WTC11 (cell line): ENCODE measurements around the gene PALM3. TPM values are rescaled to one million over a fixed set of nuclear protein-coding genes. Genes with fewer than 3 reads are reported as not detected.

Experiments used
- ATAC-seq: fragments of 200-7000 bp; cut with Tn5 transposase; 2 replicates; pipeline ENCODE4 v1.10.0; 2021; ENCODE audit warnings: mild to moderate bottlenecking, moderate library complexity
- CTCF ChIA-PET: fragments of 300-600 bp; sonication (Branson Sonifier 250); formaldehyde crosslinking; loops from one replicate; lab custom pipeline; 2021; ENCODE audit warnings: antibody characterized with exemption; lab: Charles Lee
- POLR2A ChIA-PET: fragments of 350-600 bp; sonication (Branson Sonifier 250); formaldehyde crosslinking; loops from one replicate; lab custom pipeline; 2021; ENCODE audit warnings: antibody characterized with exemption; lab: Charles Lee
- DNase-seq: peaks from one replicate; pipeline ENCODE4 v3.0.0; 2021; ENCODE audit warnings: low spot score
- H3K27ac Mint-ChIP-seq: 2 replicates; pipeline ENCODE4 v1.8.0; 2021; ENCODE audit warnings: mixed read lengths
- H3K27me3 Mint-ChIP-seq: 2 replicates; pipeline ENCODE4 v1.8.0; 2021; ENCODE audit warnings: low read depth, mild to moderate bottlenecking, moderate library complexity, mixed read lengths
- H3K36me3 Mint-ChIP-seq: 2 replicates; pipeline ENCODE4 v1.8.0; 2021; ENCODE audit warnings: mixed read lengths
- H3K4me1 Mint-ChIP-seq: 2 replicates; pipeline ENCODE4 v1.8.0; 2022; ENCODE audit warnings: mixed read lengths
- H3K4me3 Mint-ChIP-seq: 2 replicates; pipeline ENCODE4 v1.8.0; 2021; ENCODE audit warnings: mild to moderate bottlenecking, moderate library complexity, mixed read lengths
- H3K9me3 Mint-ChIP-seq: 2 replicates; pipeline ENCODE4 v1.8.0; 2021; ENCODE audit warnings: mixed read lengths
- ATF3 ChIP-seq: sonication (generic); formaldehyde crosslinking; conservative IDR thresholded peaks from 2 replicates; pipeline ENCODE4 v1.8.1; 2022; ENCODE audit warnings: mild to moderate bottlenecking, missing genetic modification reagents
- CREM ChIP-seq: sonication (generic); formaldehyde crosslinking; IDR thresholded peaks from 2 replicates; pipeline ENCODE4 v1.8.1; 2022; ENCODE audit warnings: mild to moderate bottlenecking, missing genetic modification reagents, moderate library complexity
- CTCF ChIP-seq: fragments of 200-600 bp; IDR thresholded peaks from 2 replicates; pipeline ENCODE4 v1.8.0; 2022; ENCODE audit warnings: antibody characterized with exemption
- ESRRA ChIP-seq: sonication (generic); formaldehyde crosslinking; IDR thresholded peaks from 2 replicates; pipeline ENCODE4 v1.8.1; 2022; ENCODE audit warnings: mild to moderate bottlenecking, missing genetic modification reagents, borderline replicate concordance
- FOXP1 ChIP-seq: sonication (generic); formaldehyde crosslinking; IDR thresholded peaks from 2 replicates; pipeline ENCODE4 v1.8.0; 2022; ENCODE audit warnings: missing genetic modification reagents, mild to moderate bottlenecking, moderate library complexity, borderline replicate concordance
- HMGXB4 ChIP-seq: sonication (generic); formaldehyde crosslinking; IDR thresholded peaks from 2 replicates; pipeline ENCODE4 v1.8.1; 2023; ENCODE audit warnings: mild to moderate bottlenecking, moderate library complexity, missing genetic modification reagents
- KAT7 ChIP-seq: sonication (generic); formaldehyde crosslinking; IDR thresholded peaks from 2 replicates; pipeline ENCODE4 v1.8.1; 2023; ENCODE audit warnings: missing genetic modification reagents, mild to moderate bottlenecking, borderline replicate concordance
- MAX ChIP-seq: sonication (generic); formaldehyde crosslinking; IDR thresholded peaks from 2 replicates; pipeline ENCODE4 v1.8.0; 2022; ENCODE audit warnings: mild to moderate bottlenecking, missing genetic modification reagents
- MXD4 ChIP-seq: fragments of 250-450 bp; sonication (Bioruptor Pico); IDR thresholded peaks from 2 replicates; pipeline ENCODE4 v1.8.0; 2021; ENCODE audit warnings: mild to moderate bottlenecking, moderate library complexity, borderline replicate concordance
- MYBL2 ChIP-seq: sonication (generic); formaldehyde crosslinking; IDR thresholded peaks from 2 replicates; pipeline ENCODE4 v1.8.1; 2023; ENCODE audit warnings: mild to moderate bottlenecking, moderate library complexity, missing genetic modification reagents
- NFATC4 ChIP-seq: fragments of 250-450 bp; sonication (Bioruptor Pico); IDR thresholded peaks from 2 replicates; pipeline ENCODE4 v1.9.0; 2021; ENCODE audit warnings: mild to moderate bottlenecking
- NFE2L1 ChIP-seq: sonication (generic); formaldehyde crosslinking; IDR thresholded peaks from 2 replicates; pipeline ENCODE4 v1.8.1; 2023; ENCODE audit warnings: missing genetic modification reagents
- NFYB ChIP-seq: sonication (generic); formaldehyde crosslinking; conservative IDR thresholded peaks from 2 replicates; pipeline ENCODE4 v1.8.0; 2022; ENCODE audit warnings: low read depth, missing genetic modification reagents
- NR2C2 ChIP-seq: sonication (generic); formaldehyde crosslinking; IDR thresholded peaks from 2 replicates; pipeline ENCODE4 v1.8.0; 2022; ENCODE audit warnings: mild to moderate bottlenecking, missing genetic modification reagents
- PRRX2 ChIP-seq: fragments of 250-450 bp; sonication (Bioruptor Pico); IDR thresholded peaks from 2 replicates; pipeline ENCODE4 v1.8.0; 2021; ENCODE audit warnings: mild to moderate bottlenecking
- RORB ChIP-seq: fragments of 250-450 bp; sonication (Bioruptor Pico); IDR thresholded peaks from 2 replicates; pipeline ENCODE4 v1.9.0; 2021; ENCODE audit warnings: mild to moderate bottlenecking
- ZNF232 ChIP-seq: sonication (generic); formaldehyde crosslinking; IDR thresholded peaks from 2 replicates; pipeline ENCODE4 v1.8.0; 2022; ENCODE audit warnings: mild to moderate bottlenecking, missing genetic modification reagents
- ZNF263 ChIP-seq: sonication (generic); formaldehyde crosslinking; IDR thresholded peaks from 2 replicates; pipeline ENCODE4 v1.8.1; 2022; ENCODE audit warnings: low read depth, mild to moderate bottlenecking, moderate library complexity, missing genetic modification reagents
- ZNF396 ChIP-seq: fragments of 250-450 bp; sonication (Bioruptor Pico); IDR thresholded peaks from 2 replicates; pipeline ENCODE4 v1.8.0; 2021; ENCODE audit warnings: mild to moderate bottlenecking, moderate library complexity, borderline replicate concordance
- ZNF423 ChIP-seq: fragments of 250-450 bp; sonication (Bioruptor Pico); IDR thresholded peaks from 2 replicates; pipeline ENCODE4 v2.1.2; 2022; ENCODE audit warnings: mild to moderate bottlenecking, moderate library complexity
- ZNF532 ChIP-seq: fragments of 250-450 bp; sonication (Bioruptor Pico); IDR thresholded peaks from 2 replicates; pipeline ENCODE4 v1.9.0; 2021; ENCODE audit warnings: mild to moderate bottlenecking, borderline replicate concordance
- total RNA-seq: library from RNA; stranded (reverse); gene quantifications from 3 replicates; pipeline ENCODE4 v1.2.3, GENCODE V29; 2021

The PALM3 gene
- total RNA-seq, 1 experiment from 2014 or later = 31.1 TPM

- TF ChIP-seq ATF3 (CRISPR knock-in tag) (no peak), MAX (CRISPR knock-in tag) (no peak), NFE2L1 (CRISPR knock-in tag) (no peak), CTCF (peak; percentile 26; the same call in 1 of the 2 replicates), FOXP1 (peak; percentile 53; the same call in 1 of the 2 replicates), CREM (peak; percentile 26; the same call in 1 of the 2 replicates)
- TF ChIP-seq, all 79 proteins: peak for 5
Observed at GRCh38 chr19:14073261-14073924, 11.5 kb upstream of the PALM3 start (continued).

- ATAC-seq = peak; percentile 5
- POLR2A ChIA-PET = interaction anchor here (1.0 to 1.4 kb wide), 2 partner anchors 16 to 192 kb away, joined by 3 to 4 read pairs; no protein-coding TSS in a partner anchor
- H3K27ac Mint-ChIP-seq = no peak within 1 kb of the TSS
Observed at GRCh38 chr19:14072535-14073260, 10.8 kb upstream of the PALM3 start, which contains the start of gene MISP3. MISP3 (plus strand) TSS chr19:14072786; CDS start chr19:14073310, 524 bp downstream.

GRCh38 chr19:14070268-14071050 is 8.6 kb upstream of the PALM3 start:
- H3K4me3 Mint-ChIP-seq = peak overlapping the region; percentile 34; the same call in 1 of the 2 replicates
- no peaks in the 10 kb centered on the region for H3K36me3 Mint-ChIP-seq
- no peaks in the 10 kb centered on the region for H3K9me3 Mint-ChIP-seq
- ATAC-seq (no peak), DNase-seq (no peak)
- ChIA-PET CTCF (interaction anchor here (0.6 to 6.6 kb wide), 11 partner anchors 12 to 402 kb away, joined by 3 to 164 read pairs (median 13); partner anchors contain the start of genes PALM3 and PODNL1), POLR2A (no interaction called here)
- H3K27ac Mint-ChIP-seq = no peak overlapping the region
- H3K27me3 Mint-ChIP-seq = peaks cover 46% of the 10 kb centered on the region
- peaks cover 8% of the 10 kb centered on the region; the same call in 1 of the 2 replicates for H3K4me1 Mint-ChIP-seq
- TF ChIP-seq NFATC4 (CRISPR knock-in tag) (no peak), ZNF263 (no peak), PRRX2 (CRISPR knock-in tag) (no peak), RORB (CRISPR knock-in tag) (no peak), ZNF396 (CRISPR knock-in tag) (no peak), NR2C2 (CRISPR knock-in tag) (no peak), KAT7 (CRISPR knock-in tag) (no peak), ZNF532 (no peak), MXD4 (no peak), NFYB (no peak), ZNF232 (CRISPR knock-in tag) (no peak), ESRRA (CRISPR knock-in tag) (no peak), ZNF423 (CRISPR knock-in tag) (no peak)

More at GRCh38 chr19:14072535-14073260, 10.8 kb upstream of the PALM3 start, which contains the start of gene MISP3:
- no peaks in the 10 kb centered on the region for H3K36me3 Mint-ChIP-seq
- peaks cover 67% of the 10 kb centered on the region for H3K27me3 Mint-ChIP-seq
- H3K4me3 Mint-ChIP-seq = peak within 1 kb of the TSS; percentile 84
- CTCF ChIA-PET = interaction anchor here (0.6 to 6.6 kb wide), 53 partner anchors 8 to 481 kb away, joined by 3 to 164 read pairs (median 6); partner anchors contain the start of genes ASF1B, DCAF15, IL27RA and NANOS3
- H3K4me1 Mint-ChIP-seq = peaks cover 8% of the 10 kb centered on the region; the same call in 1 of the 2 replicates
- peak; percentile 2; the same call in 1 of the 2 replicates for TF ChIP-seq HMGXB4 (CRISPR knock-in tag)
- no peak for TF ChIP-seq RORB (CRISPR knock-in tag)
- TF ChIP-seq MYBL2 (CRISPR knock-in tag) = 0 out of 2 replicates have a peak, but pooled peaks have one; percentile 2
- TF ChIP-seq, all 79 proteins: peak for 2
- no peaks in the 10 kb centered on the region for H3K9me3 Mint-ChIP-seq
- no peak for DNase-seq
